ENCODE measurements around the gene MYO1D. TPM values are rescaled to one million over a fixed set of nuclear protein-coding genes. Genes with fewer than 3 reads are reported as not detected.
A peak's percentile ranks its signal among the peaks of the same experiment; 100 is the strongest.

Gene MYO1D
- total and polyA plus RNA-seq, 2 of the 13 experiments (the other 11 are each of a cell fraction or from before 2014, with no cell fraction given), result 13.2 to 17.3 TPM

GRCh38 chr17:32444301-32445073 is 432.4 kb downstream of the MYO1D start, which contains the start of gene PSMD11 (continued):
- TF ChIP-seq, protein P1, sequence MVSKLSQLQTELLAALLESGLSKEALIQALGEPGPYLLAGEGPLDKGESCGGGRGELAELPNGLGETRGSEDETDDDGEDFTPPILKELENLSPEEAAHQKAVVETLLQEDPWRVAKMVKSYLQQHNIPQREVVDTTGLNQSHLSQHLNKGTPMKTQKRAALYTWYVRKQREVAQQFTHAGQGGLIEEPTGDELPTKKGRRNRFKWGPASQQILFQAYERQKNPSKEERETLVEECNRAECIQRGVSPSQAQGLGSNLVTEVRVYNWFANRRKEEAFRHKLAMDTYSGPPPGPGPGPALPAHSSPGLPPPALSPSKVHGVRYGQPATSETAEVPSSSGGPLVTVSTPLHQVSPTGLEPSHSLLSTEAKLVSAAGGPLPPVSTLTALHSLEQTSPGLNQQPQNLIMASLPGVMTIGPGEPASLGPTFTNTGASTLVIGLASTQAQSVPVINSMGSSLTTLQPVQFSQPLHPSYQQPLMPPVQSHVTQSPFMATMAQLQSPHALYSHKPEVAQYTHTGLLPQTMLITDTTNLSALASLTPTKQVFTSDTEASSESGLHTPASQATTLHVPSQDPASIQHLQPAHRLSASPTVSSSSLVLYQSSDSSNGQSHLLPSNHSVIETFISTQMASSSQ (IDR thresholded peaks at IDR 0.05; ENCODE audit: low read depth), result no peak
- TF ChIP-seq, protein P1 (CRISPR knock-in tag; IDR thresholded peaks at IDR 0.05; ENCODE audit: borderline replicate concordance), result peak; percentile 63; the same call in 1 of the 2 replicates
- TF ChIP-seq HOXA3 (CRISPR knock-in tag; IDR thresholded peaks at IDR 0.05), result peak; percentile 89
- TF ChIP-seq ZNF331 (CRISPR knock-in tag; IDR thresholded peaks at IDR 0.05), result peak; percentile 82
- TF ChIP-seq ZNF431 (CRISPR knock-in tag; IDR thresholded peaks at IDR 0.05; ENCODE audit: borderline replicate concordance, low read depth), result no peak
- TF ChIP-seq, protein P2, sequence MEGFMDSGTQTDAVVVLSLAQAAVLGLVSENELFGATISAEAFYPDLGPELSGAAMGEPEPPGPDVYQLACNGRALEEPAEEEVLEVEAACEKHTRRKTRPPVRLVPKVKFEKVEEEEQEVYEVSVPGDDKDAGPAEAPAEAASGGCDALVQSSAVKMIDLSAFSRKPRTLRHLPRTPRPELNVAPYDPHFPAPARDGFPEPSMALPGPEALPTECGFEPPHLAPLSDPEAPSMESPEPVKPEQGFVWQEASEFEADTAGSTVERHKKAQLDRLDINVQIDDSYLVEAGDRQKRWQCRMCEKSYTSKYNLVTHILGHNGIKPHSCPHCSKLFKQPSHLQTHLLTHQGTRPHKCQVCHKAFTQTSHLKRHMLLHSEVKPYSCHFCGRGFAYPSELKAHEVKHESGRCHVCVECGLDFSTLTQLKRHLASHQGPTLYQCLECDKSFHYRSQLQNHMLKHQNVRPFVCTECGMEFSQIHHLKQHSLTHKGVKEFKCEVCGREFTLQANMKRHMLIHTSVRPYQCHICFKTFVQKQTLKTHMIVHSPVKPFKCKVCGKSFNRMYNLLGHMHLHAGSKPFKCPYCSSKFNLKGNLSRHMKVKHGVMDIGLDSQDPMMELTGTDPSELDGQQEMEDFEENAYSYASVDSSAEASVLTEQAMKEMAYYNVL (CRISPR knock-in tag; IDR thresholded peaks at IDR 0.05; ENCODE audit: borderline replicate concordance), result peak; percentile 38; the same call in 1 of the 2 replicates
- peak; percentile 92 for TF ChIP-seq ZFY (CRISPR knock-in tag; IDR thresholded peaks at IDR 0.05)
- TF ChIP-seq, protein P3, sequence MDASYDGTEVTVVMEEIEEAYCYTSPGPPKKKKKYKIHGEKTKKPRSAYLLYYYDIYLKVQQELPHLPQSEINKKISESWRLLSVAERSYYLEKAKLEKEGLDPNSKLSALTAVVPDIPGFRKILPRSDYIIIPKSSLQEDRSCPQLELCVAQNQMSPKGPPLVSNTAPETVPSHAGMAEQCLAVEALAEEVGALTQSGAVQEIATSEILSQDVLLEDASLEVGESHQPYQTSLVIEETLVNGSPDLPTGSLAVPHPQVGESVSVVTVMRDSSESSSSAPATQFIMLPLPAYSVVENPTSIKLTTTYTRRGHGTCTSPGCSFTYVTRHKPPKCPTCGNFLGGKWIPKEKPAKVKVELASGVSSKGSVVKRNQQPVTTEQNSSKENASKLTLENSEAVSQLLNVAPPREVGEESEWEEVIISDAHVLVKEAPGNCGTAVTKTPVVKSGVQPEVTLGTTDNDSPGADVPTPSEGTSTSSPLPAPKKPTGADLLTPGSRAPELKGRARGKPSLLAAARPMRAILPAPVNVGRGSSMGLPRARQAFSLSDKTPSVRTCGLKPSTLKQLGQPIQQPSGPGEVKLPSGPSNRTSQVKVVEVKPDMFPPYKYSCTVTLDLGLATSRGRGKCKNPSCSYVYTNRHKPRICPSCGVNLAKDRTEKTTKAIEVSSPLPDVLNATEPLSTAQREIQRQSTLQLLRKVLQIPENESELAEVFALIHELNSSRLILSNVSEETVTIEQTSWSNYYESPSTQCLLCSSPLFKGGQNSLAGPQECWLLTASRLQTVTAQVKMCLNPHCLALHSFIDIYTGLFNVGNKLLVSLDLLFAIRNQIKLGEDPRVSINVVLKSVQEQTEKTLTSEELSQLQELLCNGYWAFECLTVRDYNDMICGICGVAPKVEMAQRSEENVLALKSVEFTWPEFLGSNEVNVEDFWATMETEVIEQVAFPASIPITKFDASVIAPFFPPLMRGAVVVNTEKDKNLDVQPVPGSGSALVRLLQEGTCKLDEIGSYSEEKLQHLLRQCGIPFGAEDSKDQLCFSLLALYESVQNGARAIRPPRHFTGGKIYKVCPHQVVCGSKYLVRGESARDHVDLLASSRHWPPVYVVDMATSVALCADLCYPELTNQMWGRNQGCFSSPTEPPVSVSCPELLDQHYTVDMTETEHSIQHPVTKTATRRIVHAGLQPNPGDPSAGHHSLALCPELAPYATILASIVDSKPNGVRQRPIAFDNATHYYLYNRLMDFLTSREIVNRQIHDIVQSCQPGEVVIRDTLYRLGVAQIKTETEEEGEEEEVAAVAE (CRISPR knock-in tag; IDR thresholded peaks at IDR 0.05; ENCODE audit: borderline replicate concordance), result peak; percentile 55; the same call in 1 of the 2 replicates
- peak; percentile 43; the same call in 1 of the 2 replicates for TF ChIP-seq GATAD2A (CRISPR knock-in tag; IDR thresholded peaks at IDR 0.05)
- TF ChIP-seq ZNF335 (CRISPR knock-in tag; IDR thresholded peaks at IDR 0.05), result peak; percentile 48; the same call in 1 of the 2 replicates
- TF ChIP-seq, protein P4, sequence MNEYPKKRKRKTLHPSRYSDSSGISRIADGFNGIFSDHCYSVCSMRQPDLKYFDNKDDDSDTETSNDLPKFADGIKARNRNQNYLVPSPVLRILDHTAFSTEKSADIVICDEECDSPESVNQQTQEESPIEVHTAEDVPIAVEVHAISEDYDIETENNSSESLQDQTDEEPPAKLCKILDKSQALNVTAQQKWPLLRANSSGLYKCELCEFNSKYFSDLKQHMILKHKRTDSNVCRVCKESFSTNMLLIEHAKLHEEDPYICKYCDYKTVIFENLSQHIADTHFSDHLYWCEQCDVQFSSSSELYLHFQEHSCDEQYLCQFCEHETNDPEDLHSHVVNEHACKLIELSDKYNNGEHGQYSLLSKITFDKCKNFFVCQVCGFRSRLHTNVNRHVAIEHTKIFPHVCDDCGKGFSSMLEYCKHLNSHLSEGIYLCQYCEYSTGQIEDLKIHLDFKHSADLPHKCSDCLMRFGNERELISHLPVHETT (CRISPR knock-in tag; conservative IDR thresholded peaks at IDR 0.05), result no peak; the same call in 1 of the 2 replicates
- no peak for TF ChIP-seq RNF219 (CRISPR knock-in tag; IDR thresholded peaks at IDR 0.05)
- TF ChIP-seq POLR2AphosphoS5 (IDR thresholded peaks at IDR 0.05; ENCODE audit: low read depth, low read length), result peak; percentile 52; the same call in 1 of the 2 replicates
- peak; percentile 57; the same call in 1 of the 2 replicates for TF ChIP-seq DMAP1 (CRISPR knock-in tag; IDR thresholded peaks at IDR 0.05)

Measured in HepG2 (cell line).